Natural killer cell (primary cell): ENCODE results near the gene PLEKHG4B. TPM values are rescaled to one million over a fixed set of nuclear protein-coding genes. Genes with fewer than 3 reads are reported as not detected.

ENCODE experiments used
- ATAC-seq, 3 donors: fragments of 150-1000 bp in 2 of 3; fragments of 200-7000 bp in 1 of 3; cut with Tn5 transposase; 1 replicate in 1 of 3; 2 replicates in 2 of 3; pipeline ENCODE4 v1.10.0; 2021; ENCODE audit warnings: mild to moderate bottlenecking in 2 of 3, moderate library complexity in 2 of 3
- DNase-seq, 2 donors: peaks; one replicate each; pipeline versions ENCODE4 v3.0.0 to v3.0.0-alpha.2; 2013 to 2021; ENCODE audit warnings: mixed read lengths in 1 of 2
- H3K27ac ChIP-seq: one replicate; pipeline ENCODE4 v1.5.1; 2013; ENCODE audit warnings: mild to moderate bottlenecking, low read length
- H3K27me3 ChIP-seq: one replicate; pipeline ENCODE4 v1.6.1; 2013; ENCODE audit warnings: low read length; ENCODE audit not compliant: control insufficient read depth, insufficient read depth
- H3K36me3 ChIP-seq: one replicate; pipeline ENCODE4 v1.6.1; 2013; ENCODE audit warnings: low read length; ENCODE audit not compliant: control insufficient read depth, insufficient read depth
- H3K4me1 ChIP-seq: one replicate; pipeline ENCODE4 v1.6.1; 2013; ENCODE audit warnings: low read length; ENCODE audit not compliant: control insufficient read depth, insufficient read depth
- H3K4me3 ChIP-seq: one replicate; pipeline ENCODE4 v1.5.1; 2013; ENCODE audit warnings: low read length
- H3K9me3 ChIP-seq: one replicate; pipeline ENCODE4 v1.6.1; 2013; ENCODE audit warnings: low read length; ENCODE audit not compliant: control insufficient read depth, insufficient read depth
- H3K27ac Mint-ChIP-seq, 2 donors: one replicate each; pipeline ENCODE4 v1.8.0; 2022; ENCODE audit warnings: mild to moderate bottlenecking in 2 of 2, mixed read lengths in 2 of 2, moderate library complexity in 1 of 2
- H3K27me3 Mint-ChIP-seq, 2 donors: one replicate each; pipeline ENCODE4 v1.8.0; 2022; ENCODE audit warnings: low read depth in 2 of 2, mixed read lengths in 2 of 2
- H3K36me3 Mint-ChIP-seq: one replicate; pipeline ENCODE4 v1.8.0; 2022; ENCODE audit warnings: mixed read lengths
- H3K4me1 Mint-ChIP-seq, 2 donors: one replicate each; pipeline ENCODE4 v1.8.0; 2022; ENCODE audit warnings: mixed read lengths in 2 of 2
- H3K4me3 Mint-ChIP-seq: one replicate; pipeline ENCODE4 v1.8.0; 2022; ENCODE audit warnings: mild to moderate bottlenecking, moderate library complexity, mixed read lengths
- H3K9me3 Mint-ChIP-seq, 2 donors: one replicate each; pipeline ENCODE4 v1.8.0; 2022; ENCODE audit warnings: mixed read lengths in 2 of 2
- WGBS: methylation state at CpG from one replicate; pipeline ENCODE4 v1.1.7; 2013; ENCODE audit warnings: missing lambda C conversion rate; ENCODE audit not compliant: insufficient coverage; 5-methylcytosine and 5-hydroxymethylcytosine counted together
- intact Hi-C: fragments of 100-400 bp; cut with micrococcal nuclease; formaldehyde crosslinking; loops from one replicate; pipeline ENCODE4 v1.14.2; 2022
- total RNA-seq, 4 donors: library from RNA; stranded (reverse); fragments of 120-200 nt in 1 of 4; gene quantifications; one replicate each; pipeline versions ENCODE4 v1.2.3 to v1.2.4, GENCODE V29; 2013 to 2022
- TF ChIP-seq, protein P1 (sequence below): fragments of 200-600 bp; IDR thresholded peaks from one replicate; pipeline ENCODE4 v1.8.0; 2022; ENCODE audit warnings: antibody characterized with exemption

Gene PLEKHG4B
- total RNA-seq, 3 donors from 2014 or later (not counting 1 experiment from before 2014, with no cell fraction given): 0.07 TPM; not detected in 2

DNA sequence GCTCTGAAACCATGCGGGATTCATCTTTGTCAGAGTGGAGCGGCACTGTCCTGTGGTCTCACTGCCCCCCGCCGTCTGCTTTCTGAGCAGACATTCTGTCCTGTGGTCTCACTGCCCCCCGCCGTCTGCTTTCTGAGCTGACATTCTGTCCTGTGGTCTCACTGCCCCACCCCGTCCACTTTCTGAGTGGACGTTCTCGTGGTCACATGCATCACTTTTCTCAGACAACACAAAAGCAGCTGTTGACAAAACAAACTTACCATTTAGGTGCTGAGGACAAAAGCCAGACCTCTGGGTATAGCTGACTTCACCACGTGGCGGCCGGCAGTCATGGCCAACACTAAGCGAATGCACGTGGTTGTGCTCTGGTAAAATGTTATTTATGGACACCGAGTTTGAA lies 102.1 kb downstream of the PLEKHG4B start:
- TF ChIP-seq, protein P1, sequence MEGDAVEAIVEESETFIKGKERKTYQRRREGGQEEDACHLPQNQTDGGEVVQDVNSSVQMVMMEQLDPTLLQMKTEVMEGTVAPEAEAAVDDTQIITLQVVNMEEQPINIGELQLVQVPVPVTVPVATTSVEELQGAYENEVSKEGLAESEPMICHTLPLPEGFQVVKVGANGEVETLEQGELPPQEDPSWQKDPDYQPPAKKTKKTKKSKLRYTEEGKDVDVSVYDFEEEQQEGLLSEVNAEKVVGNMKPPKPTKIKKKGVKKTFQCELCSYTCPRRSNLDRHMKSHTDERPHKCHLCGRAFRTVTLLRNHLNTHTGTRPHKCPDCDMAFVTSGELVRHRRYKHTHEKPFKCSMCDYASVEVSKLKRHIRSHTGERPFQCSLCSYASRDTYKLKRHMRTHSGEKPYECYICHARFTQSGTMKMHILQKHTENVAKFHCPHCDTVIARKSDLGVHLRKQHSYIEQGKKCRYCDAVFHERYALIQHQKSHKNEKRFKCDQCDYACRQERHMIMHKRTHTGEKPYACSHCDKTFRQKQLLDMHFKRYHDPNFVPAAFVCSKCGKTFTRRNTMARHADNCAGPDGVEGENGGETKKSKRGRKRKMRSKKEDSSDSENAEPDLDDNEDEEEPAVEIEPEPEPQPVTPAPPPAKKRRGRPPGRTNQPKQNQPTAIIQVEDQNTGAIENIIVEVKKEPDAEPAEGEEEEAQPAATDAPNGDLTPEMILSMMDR: no peak
- H3K4me1 ChIP-seq: no peaks in the 10 kb centered on the region
- WGBS: 94% methylated on average over 12 of the region's 15 CpGs
- Mint-ChIP-seq H3K36me3 (no peaks in the 10 kb centered on the region), H3K4me3 (no peak overlapping the region), H3K4me1 (no peaks in the 10 kb centered on the region), H3K9me3 (no peaks in the 10 kb centered on the region), H3K27ac (no peak overlapping the region), H3K27me3 (peaks cover 0 to 8% of the 10 kb centered on the region in 2 donors)
- no peak overlapping the region for H3K4me3 ChIP-seq
- intact Hi-C loops: no loop called here
- H3K9me3 ChIP-seq: no peaks in the 10 kb centered on the region
- H3K27ac ChIP-seq: no peak overlapping the region
- DNase-seq: no peak
- no peaks in the 10 kb centered on the region for H3K36me3 ChIP-seq
- ATAC-seq: no peak
- H3K27me3 ChIP-seq: no peaks in the 10 kb centered on the region

DNA sequence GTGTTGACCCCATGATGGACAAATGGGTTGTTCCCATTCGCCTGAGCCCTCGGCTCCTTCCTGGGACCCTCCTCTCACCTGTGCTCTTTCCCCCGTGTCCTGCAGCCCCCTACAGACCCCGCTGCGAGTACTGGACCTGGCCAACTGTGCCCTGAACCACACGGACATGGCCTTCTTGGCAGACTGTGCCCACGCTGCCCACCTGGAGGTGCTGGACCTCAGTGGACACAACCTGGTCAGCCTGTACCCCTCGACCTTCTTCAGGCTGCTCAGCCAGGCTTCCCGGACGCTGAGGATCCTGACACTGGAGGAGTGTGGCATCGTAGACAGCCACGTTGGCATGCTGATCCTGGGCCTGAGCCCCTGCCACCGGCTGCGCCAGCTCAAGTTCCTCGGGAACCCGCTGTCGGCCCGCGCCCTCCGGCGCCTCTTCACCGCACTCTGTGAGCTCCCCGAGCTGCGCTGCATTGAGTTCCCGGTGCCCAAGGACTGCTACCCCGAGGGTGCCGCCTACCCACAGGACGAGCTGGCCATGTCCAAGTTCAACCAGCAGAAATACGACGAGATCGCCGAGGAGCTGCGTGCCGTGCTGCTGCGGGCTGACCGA lies 102.7 kb downstream of the PLEKHG4B start:
- no peak for DNase-seq
- no peak overlapping the region for H3K4me3 Mint-ChIP-seq
- 94% methylated on average over 36 of the region's 36 CpGs for WGBS
- intact Hi-C loops: no loop called here
- H3K36me3 Mint-ChIP-seq: no peaks in the 10 kb centered on the region
- no peak overlapping the region for H3K27ac ChIP-seq
- TF ChIP-seq, protein P1: no peak
- no peaks in the 10 kb centered on the region for H3K27me3 ChIP-seq
- no peak overlapping the region for H3K27ac Mint-ChIP-seq
- no peaks in the 10 kb centered on the region for H3K4me1 ChIP-seq
- ATAC-seq: no peak
- no peaks in the 10 kb centered on the region for H3K36me3 ChIP-seq
- no peak overlapping the region for H3K4me3 ChIP-seq
- H3K27me3 Mint-ChIP-seq: peaks cover 0 to 8% of the 10 kb centered on the region in 2 donors
- no peaks in the 10 kb centered on the region for H3K4me1 Mint-ChIP-seq
- no peaks in the 10 kb centered on the region for H3K9me3 ChIP-seq
- no peaks in the 10 kb centered on the region for H3K9me3 Mint-ChIP-seq

DNA sequence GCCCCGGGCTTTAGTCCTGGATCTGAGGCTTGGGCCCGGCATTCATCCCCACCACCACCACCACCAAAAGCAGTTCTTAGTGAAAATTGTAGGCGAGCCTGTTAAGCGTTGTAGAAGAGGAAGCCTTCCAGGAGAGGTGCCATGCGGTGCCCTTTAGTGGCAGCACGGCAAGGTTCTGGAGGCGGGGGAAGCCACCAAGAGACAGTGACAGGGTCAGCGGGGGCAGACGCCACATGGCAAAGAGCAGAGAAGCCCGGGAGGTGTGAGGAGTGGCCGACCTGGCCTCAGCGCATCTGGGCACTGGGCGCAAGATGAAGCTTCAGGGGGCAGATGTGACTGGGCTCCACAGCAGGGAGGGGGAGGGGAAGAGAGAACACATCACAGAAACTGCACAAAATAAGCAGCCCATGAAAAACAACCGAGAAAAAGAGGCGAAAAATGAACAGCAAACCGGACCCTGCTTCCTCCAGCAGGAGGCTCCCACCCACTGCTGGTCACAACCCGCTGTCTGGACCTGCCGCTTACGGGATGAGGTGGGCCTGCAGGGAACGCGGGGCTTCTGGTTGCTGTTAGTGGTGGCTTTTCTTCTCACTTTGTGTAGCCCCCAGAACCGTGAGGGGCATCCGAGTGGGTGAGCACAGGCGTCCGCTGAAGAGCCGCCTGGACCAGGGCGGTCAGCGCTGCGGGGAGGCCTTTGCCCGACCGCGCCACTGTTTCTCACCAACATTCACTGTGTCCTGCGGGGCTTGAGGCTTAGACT lies 103.6 kb downstream of the PLEKHG4B start:
- 85% methylated on average over 33 of the region's 33 CpGs for WGBS
- ATAC-seq: no peak
- no peaks in the 10 kb centered on the region for H3K27me3 ChIP-seq
- peaks cover 0 to 3% of the 10 kb centered on the region in 2 donors for H3K27me3 Mint-ChIP-seq
- H3K9me3 ChIP-seq: no peaks in the 10 kb centered on the region
- TF ChIP-seq, protein P1: no peak
- no peaks in the 10 kb centered on the region for H3K4me1 ChIP-seq
- no peak overlapping the region for H3K4me3 Mint-ChIP-seq
- H3K36me3 Mint-ChIP-seq: no peaks in the 10 kb centered on the region
- no peak overlapping the region for H3K4me3 ChIP-seq
- H3K36me3 ChIP-seq: no peaks in the 10 kb centered on the region
- H3K9me3 Mint-ChIP-seq: no peaks in the 10 kb centered on the region
- no peak overlapping the region for H3K27ac Mint-ChIP-seq
- DNase-seq: no peak
- no peak overlapping the region for H3K27ac ChIP-seq
- intact Hi-C loops: no loop called here
- no peaks in the 10 kb centered on the region for H3K4me1 Mint-ChIP-seq
